HG02973 (cell line): ENCODE measurements around the gene CACNA2D4.

Experiments
- ATAC-seq: cut with Tn5 transposase; IDR thresholded peaks from one replicate; pipeline ENCODE4 v1.9.1; 2021; ENCODE audit warnings: moderate library complexity; ENCODE audit not compliant: unreplicated experiment

Gene CACNA2D4

DNA sequence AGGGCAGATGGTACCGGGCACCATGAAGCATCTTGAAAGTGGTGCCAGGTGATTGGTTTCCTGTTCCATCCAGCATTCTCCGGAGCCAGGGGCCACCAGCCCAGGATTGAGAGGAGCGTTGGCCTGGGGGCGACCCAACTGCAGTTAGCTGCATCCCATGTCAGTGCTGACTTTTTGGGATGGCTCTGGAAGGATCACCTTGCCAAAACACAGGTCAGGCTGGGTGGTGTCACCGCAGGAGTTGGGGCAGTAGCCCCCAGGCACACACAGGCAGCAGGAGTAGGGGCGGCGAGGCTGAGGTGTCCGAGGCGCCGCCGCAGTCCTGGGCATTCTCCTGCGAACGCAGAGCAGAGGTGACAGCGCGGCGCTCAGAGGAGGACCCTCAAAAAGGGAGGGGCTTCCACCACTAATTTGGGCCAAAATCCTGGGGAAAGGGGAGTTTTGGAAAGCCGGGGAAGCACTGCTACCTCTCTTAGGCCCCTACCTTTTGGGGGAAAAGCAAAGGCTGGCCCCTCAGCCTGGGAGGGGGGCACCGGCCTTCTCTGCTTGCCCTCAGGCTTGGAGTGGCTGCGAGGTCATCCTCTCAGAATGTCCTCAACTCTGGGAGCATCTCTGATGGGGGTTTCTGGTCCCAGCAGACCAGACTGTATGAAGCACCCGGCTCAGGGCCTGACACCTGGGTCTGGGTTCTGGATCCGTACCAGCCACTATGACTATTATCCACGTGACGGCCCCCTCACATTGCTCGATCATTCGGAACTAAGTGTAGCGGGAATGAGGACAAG lies 124.8 kb downstream of the CACNA2D4 start:
- ATAC-seq, result no peak

DNA sequence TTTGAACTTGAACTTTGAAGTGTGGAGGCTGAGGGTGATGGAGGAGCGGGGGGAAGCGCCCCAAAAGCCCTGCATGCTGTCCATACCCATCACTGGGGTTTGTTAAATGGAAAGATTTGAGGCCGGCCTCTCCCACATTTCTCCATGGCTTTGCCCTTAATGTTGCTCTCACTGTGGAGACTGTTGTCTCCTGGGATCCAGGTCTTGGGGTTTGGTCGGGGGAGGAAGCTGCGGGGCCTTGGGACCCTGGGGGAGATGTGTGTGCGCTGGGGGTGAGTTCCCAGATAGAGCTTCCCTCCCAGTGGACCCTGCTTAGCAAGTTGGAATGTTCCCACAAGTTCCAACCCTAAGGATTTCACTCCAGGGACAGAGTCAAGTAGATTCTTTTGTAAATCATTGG lies 126.0 kb downstream of the CACNA2D4 start:
- ATAC-seq, result no peak

DNA sequence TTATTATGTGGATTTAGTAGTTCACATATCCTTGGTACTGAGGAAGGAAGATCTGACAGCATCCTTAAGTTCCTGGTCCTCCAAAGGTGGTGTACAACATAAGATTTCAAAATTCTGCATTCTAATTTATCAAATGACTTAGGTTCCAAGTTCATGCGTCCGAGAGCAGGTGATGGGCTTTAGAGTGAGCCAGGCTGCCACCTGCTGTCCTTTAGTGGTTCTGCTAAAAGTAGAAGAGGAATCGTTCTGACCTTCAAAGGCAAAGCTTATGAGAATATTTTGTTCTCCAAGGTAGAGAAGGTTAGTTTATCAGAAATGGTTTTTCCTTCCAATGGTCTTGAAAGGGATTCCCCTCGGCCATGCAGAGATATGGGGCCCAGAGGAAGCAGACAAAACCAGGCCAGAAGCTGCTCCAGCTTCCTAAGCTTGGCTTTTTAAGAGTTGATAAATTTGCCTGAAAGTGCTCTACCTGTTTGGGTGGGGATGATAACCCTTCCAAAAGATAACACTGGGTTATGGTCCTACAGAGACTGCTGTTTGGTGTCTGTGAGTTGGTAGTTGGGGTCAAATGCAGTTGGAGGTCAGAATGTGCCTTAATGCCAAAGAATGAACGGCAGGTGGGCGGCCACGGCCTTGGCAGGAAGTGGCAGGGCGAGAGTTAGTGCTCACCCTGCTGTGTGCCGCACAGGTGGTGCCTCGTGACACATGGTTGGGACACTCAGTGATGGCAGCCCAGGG lies 127.2 kb downstream of the CACNA2D4 start:
- ATAC-seq, result no peak

DNA sequence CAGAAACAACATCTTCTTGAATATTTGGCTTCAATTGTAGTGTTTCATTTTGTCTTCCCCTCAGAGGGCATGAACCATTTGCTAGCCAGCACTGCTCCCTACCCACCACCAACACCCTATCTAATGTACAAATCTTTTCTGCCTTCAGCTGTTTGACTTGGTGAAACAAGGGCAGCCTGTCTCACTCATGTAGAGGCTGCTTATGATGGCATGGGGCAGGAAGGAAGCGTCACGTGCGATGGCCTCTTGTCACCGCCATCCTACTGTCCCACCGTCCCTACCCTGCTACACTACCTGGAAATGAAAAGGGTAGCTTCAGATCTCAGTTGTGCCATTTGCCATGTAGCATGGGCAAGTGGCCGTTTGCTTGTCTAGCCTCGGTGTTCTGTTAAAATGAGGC lies 128.0 kb downstream of the CACNA2D4 start:
- ATAC-seq, result no peak

DNA sequence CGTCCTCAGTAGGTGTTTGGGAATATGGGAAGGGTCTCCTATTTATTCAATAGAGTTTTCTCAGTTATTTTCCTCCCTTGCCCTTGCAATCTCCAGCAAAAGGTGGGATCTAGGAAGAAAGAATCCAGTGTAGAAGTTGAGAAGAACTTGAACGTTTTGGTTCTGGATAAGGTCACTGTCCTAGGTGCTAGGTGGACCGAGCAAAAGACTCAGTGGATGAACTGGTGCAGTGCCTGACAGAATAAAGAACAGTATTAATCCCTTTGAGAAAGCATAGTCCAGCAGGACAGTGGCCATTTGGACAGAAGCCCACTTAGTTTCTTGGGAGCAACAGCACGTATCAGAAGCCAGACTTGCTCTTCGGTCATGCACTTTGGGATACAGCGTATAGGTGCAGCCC lies 130.7 kb downstream of the CACNA2D4 start:
- ATAC-seq, result no peak

- no peak for ATAC-seq
Observed at GRCh38 chr12:1782215-1782614, 136.2 kb downstream of the CACNA2D4 start.

GRCh38 chr12:1781772-1782171 lies 136.7 kb downstream of the CACNA2D4 start:
- no peak for ATAC-seq

DNA sequence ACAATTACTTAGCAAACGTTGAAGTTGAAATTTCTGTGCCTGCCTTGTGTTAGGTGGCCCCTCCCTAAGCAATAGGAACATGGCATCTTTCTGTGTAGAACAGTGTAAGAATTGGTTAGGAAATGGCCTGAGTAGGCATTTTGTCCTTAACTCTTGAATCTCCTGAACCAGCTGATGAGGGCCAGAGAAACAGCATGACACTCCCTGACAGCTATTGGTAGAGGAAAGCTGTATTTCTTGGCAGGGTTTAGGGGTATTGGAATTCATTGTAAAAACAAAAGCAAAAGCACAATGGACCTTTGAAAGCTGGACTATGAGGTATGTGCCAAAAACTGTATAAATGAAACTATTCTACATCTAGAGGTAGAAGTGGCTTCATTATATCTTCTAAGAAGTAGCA lies 138.7 kb downstream of the CACNA2D4 start:
- no peak for ATAC-seq

DNA sequence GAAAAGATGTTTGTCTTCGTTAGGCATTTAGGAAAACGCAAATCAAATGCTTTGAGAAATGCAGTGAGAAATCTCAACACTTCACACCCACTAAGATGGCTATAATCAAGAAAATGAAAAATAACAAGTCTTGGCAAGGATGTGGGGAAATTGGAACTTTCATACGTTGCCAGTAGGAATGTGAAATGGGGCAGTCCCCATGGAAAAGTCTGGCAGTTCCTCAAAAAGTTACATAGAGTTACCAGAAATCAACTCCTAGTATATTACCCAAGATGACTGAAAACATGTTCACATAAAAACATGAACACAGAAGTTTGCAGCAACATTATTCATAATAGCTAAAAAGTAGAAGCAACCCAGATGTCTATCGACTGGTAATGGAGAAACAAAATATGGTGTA lies 139.5 kb downstream of the CACNA2D4 start:
- ATAC-seq, result no peak

- no peak for ATAC-seq
Observed at GRCh38 chr12:1777798-1778197, 140.7 kb downstream of the CACNA2D4 start.

DNA sequence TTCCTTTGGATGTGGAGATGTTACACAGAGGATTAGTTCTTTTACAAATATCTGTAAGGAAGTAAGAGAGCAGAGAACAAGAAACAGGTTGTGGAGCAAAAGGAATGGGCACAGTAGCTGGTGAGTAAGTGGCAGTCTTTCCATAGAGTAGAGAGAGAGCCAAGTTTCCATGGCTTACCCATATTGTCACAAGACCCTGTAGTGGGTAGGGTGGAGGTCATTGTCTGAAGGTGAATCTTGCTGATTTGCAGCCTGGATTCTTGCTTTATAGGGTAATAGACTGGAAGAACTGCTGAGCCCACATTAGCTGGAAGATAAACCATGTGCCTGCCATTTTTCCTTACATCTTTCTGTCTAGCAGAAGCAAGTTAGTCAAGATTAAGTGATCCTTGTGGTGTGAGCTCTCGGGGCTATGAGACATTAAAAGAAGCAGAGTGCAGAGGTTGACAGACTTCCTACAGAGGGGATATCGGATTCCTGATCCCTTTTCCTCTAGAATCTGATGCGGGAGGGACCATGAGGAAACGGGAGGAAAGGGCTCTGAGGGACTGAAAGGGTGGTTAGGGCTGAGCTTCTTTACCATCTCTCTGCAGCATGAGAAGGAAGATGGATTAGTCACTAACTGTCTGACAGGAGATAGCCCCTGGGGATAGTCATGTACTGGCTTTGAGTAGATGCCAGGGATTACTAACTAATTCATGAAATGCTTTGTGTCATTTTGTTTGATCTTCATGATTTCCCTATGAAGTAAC lies 142.1 kb downstream of the CACNA2D4 start:
- no peak for ATAC-seq

DNA sequence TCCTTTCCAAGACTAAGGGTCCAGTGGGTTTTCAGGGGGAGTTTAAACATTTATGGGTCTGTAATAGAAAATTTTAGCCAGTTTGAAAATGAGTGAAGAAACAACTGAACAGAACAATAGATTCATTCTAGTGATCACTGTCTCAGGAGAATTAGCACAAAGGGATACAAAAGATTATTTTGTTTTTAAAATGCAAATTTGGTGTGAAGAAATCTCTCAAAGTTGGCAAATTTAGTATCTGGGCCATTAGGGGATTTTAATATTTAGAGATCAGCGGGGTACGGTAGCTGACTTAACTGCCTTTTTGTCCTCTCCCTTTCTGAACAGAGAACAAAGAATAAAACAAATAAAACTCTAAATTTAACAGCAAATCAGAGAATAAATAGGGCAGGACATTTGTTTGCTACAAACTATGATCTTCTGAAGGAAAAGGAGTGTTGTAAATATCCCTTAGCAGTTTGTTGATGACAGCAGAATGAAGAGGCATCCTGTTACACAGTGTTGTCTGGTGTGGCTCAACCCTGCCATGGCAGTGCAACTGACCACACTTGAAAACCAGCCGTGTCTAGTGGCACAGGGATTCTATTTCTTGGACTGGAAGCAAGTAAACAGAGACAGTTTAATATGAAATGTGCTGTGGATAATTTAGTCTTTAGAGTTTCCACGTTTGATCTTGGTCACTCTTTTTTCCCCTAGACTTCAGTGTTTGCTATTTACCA lies 144.4 kb downstream of the CACNA2D4 start:
- no peak for ATAC-seq

DNA sequence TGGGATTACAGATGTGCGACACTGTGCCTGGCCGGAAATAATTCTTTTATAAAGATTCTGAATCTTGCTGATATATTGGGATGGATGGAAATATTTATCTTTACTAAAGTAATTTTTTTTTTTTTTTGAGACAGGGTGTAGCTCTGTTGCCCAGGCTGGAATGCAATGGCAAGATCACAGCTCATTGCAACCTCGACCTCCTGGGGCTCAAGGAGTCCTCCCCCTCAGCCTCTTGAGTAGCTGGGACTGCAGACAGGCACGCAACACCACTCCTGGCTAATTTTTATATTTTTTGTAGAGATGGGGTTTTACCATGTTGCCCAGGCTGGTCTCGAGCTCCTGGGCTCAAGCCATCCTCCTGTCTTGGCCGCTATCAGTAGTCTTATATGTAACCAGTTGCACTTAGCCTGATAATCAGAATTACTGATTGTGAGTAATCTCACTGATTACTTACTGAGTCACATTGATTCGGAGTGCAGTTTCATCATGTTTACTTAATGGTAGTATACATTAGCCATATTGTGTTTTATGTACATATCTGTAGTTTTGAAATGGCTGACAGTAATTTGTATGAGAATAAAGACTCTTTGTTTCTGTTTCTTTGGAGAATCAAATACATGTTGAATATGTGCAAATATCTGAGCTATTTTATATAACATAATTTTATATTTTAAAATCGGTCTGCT lies 148.5 kb downstream of the CACNA2D4 start:
- ATAC-seq, result no peak

- no peak for ATAC-seq
Observed at GRCh38 chr12:1768615-1769014, 149.8 kb downstream of the CACNA2D4 start.

DNA sequence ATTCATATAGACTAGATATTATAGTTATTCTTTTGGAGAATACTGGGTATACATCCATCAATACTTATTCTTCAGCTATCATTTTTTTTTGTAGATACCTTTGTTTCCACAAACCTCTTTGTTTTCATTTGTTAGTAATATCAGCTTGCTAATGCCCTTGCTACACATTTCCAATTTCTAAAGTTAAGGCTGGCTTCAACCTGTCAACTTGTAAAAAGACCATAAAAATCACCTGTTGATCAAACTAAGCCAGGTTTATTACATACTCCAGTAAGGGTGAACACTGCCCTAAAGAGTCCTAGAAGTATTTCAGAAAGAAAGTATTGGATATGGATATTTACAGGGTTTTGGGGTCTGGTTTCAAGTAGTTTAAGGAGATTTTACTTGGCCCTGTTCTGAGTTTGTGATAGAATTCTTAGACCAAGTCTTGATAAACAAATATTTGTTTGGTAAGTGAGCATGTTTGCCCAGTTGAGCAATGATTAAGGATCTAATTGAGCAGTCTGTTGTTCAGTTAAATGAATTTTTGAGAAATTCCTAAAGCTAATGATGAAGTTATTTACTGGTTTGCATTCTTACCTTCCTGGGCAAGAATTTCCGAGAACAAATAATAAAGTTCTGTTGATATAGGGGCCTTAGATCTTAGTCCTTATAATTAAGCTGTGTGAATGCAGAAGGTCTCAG lies 150.9 kb downstream of the CACNA2D4 start:
- no peak for ATAC-seq

GRCh38 chr12:1766110-1766509 lies 152.3 kb downstream of the CACNA2D4 start:
- no peak for ATAC-seq

- no peak for ATAC-seq
Observed at GRCh38 chr12:1763153-1763552, 155.3 kb downstream of the CACNA2D4 start.

DNA sequence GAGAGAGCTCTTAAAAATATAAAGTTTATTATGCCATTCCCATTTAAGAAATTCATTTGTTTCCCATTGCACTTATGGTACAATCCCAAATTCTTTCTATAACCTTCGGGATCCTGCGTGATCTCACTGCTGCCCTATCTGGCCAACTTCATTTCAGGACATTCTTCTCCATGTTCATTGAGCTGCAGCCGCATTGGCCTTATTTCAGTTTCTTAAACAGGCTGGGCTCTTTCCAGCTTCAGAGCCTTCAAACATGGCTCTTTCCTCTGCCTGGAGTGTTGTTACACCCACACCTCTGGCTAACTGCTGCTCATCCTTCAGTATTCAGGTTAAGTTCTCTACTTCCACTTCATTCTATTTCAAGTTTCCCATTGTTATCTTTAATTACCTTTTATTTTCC lies 156.6 kb downstream of the CACNA2D4 start:
- no peak for ATAC-seq

DNA sequence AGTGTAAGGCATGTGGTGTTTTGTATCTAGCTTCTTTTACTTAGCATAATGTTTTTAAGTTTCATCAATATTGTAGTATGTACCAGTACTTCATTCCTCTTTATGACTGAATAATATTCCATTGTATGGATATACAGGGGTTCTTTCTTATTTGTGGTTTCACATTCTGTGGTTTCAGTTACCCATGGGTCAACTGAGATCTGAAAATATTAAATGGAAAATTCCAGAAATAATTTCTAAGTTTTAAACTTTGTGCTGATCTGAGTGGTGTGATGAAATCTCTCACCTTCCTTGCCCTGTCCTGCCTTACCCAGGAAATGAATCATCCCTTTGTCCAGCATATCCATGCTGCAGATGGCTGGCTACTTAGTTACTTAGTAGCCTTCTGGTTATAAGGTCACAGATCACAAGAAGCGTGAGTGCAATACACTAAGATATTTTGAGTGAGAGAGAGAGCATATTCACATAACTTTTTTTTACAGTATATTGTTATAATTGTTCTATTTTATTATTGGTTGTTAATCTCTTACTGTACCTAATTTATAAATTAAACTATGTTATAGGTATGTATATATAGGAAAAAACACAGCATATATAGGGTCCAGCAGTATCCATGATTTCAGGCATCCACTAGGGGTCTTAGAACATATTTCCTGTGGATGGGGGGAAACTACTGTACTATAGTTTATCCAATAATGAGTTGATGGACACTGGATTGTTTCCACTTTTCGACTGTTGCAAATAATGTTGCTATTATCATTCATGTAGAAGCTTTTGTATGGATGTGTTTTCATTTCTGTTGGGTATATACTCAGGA lies 157.7 kb downstream of the CACNA2D4 start:
- no peak for ATAC-seq
